PFSK-1 (cell line): ENCODE results near the gene FER.

Source experiments
- FOXP2 ChIP-seq: optimal IDR thresholded peaks from 2 replicates; pipeline ENCODE3; 2011; ENCODE audit warnings: borderline replicate concordance, control low read depth, inconsistent platforms; ENCODE audit not compliant: insufficient read depth; ENCODE audit errors: extremely low read length, extremely low read depth
- POLR2AphosphoS5 ChIP-seq: IDR thresholded peaks from 2 replicates; pipeline ENCODE4 v1.6.1; 2012; ENCODE audit warnings: low read depth, mild to moderate bottlenecking, control low read depth, low read length, moderate library complexity
- SIN3A ChIP-seq: IDR thresholded peaks from 2 replicates; pipeline ENCODE4 v1.6.1; 2012; ENCODE audit warnings: mild to moderate bottlenecking, low read length, moderate library complexity, borderline replicate concordance; ENCODE audit not compliant: insufficient read depth
- TAF1 ChIP-seq: IDR thresholded peaks from 2 replicates; pipeline ENCODE4 v1.6.1; 2012; ENCODE audit warnings: low read length, control low read depth, borderline replicate concordance; ENCODE audit not compliant: insufficient read depth
- TF ChIP-seq, protein P1 (sequence below), 2 experiments: IDR thresholded peaks; 2 replicates each; pipeline versions ENCODE4 v1.6.1 to v1.8.0; 2011 to 2012; ENCODE audit warnings: low read depth in 2 of 2, low read length in 2 of 2, control low read depth in 1 of 2, inconsistent platforms in 1 of 2, mild to moderate bottlenecking in 1 of 2, moderate library complexity in 1 of 2; ENCODE audit not compliant: insufficient read depth in 1 of 2

Gene FER

DNA sequence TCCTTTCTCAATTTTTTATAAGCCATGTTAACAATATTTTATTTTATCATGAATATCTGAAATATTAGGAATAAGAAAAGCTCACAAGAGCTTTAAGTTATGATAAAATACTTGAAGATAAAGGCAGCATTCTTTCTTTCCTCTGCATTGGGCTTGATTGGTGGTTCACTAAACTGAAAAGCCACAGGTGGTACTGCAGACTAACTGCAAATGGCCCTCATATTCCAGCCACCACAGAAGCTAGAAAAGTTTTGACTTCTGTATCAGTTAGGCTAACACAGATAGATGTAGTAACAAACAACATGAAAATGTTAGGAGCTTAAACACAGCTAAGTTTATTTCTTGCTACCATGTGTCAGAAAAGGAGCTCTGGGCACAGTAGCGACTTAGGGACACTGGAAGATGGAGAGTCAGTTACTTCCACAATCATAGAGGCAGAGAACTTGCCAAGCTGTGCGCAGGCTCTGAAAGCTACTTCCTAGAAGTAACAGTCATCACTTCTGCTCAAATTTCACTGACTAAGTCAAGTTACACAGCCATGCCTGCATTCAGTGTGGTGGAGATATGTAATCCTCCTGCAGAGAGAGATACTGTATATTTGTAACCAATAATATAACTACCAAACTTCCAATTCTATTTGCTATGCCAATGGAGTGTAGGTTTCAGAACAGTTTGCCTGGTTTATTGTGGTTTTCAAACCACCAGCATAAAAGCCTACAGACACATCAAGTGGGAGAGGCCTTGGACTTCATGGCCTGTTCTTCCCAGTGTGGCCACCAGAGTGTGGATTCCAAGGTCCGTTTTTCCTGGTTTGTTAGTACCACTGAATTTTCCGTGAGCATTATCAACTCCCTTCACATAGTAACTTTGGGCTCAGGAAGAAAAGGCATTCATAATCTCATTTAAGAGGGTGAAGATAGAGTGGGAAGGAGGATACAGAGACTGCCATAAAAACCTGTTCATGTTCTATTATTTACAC, 393.8 kb downstream of the FER start:
- TF ChIP-seq FOXP2 = no peak
- no peak for TF ChIP-seq POLR2AphosphoS5
- TF ChIP-seq SIN3A = no peak

DNA sequence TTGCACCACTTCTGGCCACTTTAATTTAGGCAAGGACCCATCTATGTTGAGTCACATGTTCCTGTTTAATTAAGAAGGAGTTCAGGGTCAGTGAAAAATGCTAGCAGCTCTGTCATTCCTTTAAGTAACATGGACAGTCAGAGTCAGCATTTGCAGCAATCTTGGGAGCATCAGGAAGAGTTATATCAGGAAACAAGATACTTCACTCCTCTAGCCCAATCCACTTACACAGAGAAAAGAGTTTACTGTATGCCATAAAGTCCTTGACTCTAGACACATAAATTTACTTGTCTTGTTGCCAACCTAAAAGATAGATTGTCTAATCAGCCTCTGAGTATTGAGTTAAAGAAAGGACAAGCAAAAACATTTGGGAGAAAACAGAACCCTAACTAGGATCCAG, 395.3 kb downstream of the FER start:
- TF ChIP-seq, protein P1, sequence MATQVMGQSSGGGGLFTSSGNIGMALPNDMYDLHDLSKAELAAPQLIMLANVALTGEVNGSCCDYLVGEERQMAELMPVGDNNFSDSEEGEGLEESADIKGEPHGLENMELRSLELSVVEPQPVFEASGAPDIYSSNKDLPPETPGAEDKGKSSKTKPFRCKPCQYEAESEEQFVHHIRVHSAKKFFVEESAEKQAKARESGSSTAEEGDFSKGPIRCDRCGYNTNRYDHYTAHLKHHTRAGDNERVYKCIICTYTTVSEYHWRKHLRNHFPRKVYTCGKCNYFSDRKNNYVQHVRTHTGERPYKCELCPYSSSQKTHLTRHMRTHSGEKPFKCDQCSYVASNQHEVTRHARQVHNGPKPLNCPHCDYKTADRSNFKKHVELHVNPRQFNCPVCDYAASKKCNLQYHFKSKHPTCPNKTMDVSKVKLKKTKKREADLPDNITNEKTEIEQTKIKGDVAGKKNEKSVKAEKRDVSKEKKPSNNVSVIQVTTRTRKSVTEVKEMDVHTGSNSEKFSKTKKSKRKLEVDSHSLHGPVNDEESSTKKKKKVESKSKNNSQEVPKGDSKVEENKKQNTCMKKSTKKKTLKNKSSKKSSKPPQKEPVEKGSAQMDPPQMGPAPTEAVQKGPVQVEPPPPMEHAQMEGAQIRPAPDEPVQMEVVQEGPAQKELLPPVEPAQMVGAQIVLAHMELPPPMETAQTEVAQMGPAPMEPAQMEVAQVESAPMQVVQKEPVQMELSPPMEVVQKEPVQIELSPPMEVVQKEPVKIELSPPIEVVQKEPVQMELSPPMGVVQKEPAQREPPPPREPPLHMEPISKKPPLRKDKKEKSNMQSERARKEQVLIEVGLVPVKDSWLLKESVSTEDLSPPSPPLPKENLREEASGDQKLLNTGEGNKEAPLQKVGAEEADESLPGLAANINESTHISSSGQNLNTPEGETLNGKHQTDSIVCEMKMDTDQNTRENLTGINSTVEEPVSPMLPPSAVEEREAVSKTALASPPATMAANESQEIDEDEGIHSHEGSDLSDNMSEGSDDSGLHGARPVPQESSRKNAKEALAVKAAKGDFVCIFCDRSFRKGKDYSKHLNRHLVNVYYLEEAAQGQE (IDR thresholded peaks at IDR 0.05; ENCODE audit: insufficient read depth in 1 of 2, low read depth in 2 of 2, low read length in 2 of 2) = no peak
- no peak for TF ChIP-seq POLR2AphosphoS5
- no peak for TF ChIP-seq FOXP2
- no peak for TF ChIP-seq TAF1
- no peak for TF ChIP-seq SIN3A

DNA sequence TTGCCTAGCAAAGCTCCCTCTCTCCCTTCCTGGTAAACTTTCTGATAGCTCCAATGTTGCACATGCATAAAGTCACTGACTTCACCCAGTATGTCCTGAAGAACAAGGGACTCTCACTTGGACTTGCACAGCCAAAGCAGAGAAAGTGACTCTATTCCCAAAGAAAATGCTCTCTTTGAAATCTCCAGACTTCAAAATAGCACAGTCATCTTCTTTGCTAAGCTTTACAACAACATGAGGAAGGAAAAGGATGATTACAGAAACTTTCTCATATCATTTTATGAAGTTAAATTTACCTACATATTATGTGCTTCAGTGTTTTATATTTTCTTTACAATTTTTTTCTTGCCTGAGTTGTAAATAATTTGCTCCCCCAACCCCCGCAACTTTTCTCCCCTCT, 397.4 kb downstream of the FER start:
- TF ChIP-seq POLR2AphosphoS5 (no peak), TAF1 (no peak), FOXP2 (no peak), SIN3A (no peak)
- TF ChIP-seq, protein P1 (IDR thresholded peaks at IDR 0.05; ENCODE audit: insufficient read depth in 1 of 2, low read depth in 2 of 2, low read length in 2 of 2) = no peak

DNA sequence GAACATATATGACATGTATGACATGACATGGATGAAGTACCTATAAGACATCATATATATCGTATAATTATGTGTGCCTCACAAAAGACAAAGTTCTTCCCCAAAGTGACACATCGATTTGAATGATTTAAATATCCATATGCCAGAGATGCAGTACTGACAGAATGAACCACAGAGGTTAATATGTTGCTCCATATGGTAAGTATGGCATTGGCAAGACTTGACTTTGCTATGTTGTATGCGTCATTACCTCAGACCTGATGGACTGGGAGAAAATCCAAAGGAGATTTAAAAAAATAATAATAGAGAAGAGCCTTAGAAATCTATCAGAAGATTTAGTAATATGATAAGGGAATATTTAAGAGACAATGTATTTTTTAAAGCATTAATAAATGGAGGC, 398.9 kb downstream of the FER start:
- TF ChIP-seq, protein P1 (IDR thresholded peaks at IDR 0.05; ENCODE audit: insufficient read depth in 1 of 2, low read depth in 2 of 2, low read length in 2 of 2) = no peak
- TF ChIP-seq SIN3A (no peak), POLR2AphosphoS5 (no peak), TAF1 (no peak), FOXP2 (no peak)

DNA sequence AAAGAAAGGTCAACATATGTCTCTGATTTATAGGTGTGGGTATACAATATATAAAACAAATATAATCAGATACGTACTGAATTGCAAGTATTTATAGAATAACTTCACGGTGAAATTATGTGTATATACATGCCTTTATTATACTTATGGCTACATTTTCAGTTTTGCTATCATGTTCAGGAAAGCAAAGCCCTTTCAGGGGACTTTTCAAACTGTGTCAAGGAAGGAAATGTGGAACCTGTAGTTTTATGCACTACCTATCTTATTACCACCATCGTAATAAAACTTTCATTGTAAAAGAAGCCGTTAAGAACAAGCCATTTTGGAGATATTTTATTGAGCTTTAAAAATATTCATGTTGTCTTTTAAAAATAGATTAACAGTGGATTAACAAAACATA, 404.9 kb downstream of the FER start:
- TF ChIP-seq, protein P1 (IDR thresholded peaks at IDR 0.05; ENCODE audit: insufficient read depth in 1 of 2, low read depth in 2 of 2, low read length in 2 of 2) = no peak
- no peak for TF ChIP-seq POLR2AphosphoS5
- no peak for TF ChIP-seq SIN3A
- TF ChIP-seq FOXP2 = no peak
- no peak for TF ChIP-seq TAF1
